ENCODE results near the gene P2RX5.

GRCh38 chr17:3744014-3744413, 48.1 kb upstream of the P2RX5 start:
- TF ChIP-seq POLR2A (IDR thresholded peaks at IDR 0.05): no peak
- no peak for TF ChIP-seq CTCF (IDR thresholded peaks at IDR 0.05)
- no peak for TF ChIP-seq EP300 (IDR thresholded peaks at IDR 0.05)

Measured in ovary (tissue), 3 donors.